HepG2 (cell line): Measurements from ENCODE around the gene OR1J1. TPM values are rescaled to one million over a fixed set of nuclear protein-coding genes. Genes with fewer than 3 reads are reported as not detected.

ENCODE experiments used
- ATAC-seq: fragments of 200-7000 bp; cut with Tn5 transposase; 3 replicates; pipeline ENCODE4 v1.9.1; 2020; ENCODE audit warnings: mild to moderate bottlenecking, moderate library complexity
- BruUV-seq: library from RNA; stranded (reverse); fragments of 400-500 nt; replicated peaks from 2 replicates; lab custom pipeline; 2021; lab: Mats Ljungman, UMichigan
- CTCF ChIA-PET: fragments of 300-600 bp; formaldehyde crosslinking; extraction: SDS; loops from one replicate; lab custom pipeline; 2021; ENCODE audit warnings: low total read pairs, inconsistent platforms, low intra/inter-chr PET ratio; lab: Yijun Ruan, JAX
- POLR2A ChIA-PET: fragments of 350-600 bp; sonication (Branson Sonifier 250); formaldehyde crosslinking; loops from one replicate; lab custom pipeline; 2020; ENCODE audit warnings: antibody characterized with exemption, inconsistent platforms; lab: Yijun Ruan, JAX
- DNase-seq: peaks from one replicate; pipeline ENCODE4 v3.0.0-alpha.2; 2015; ENCODE audit warnings: low spot score
- FAIRE-seq: peaks from 3 replicates; lab custom pipeline; 2011; peaks lifted over from hg19 to GRCh38; lab: Jason Lieb, UNC
- H2AFZ ChIP-seq: one replicate; pipeline ENCODE4 v1.6.1; 2011; ENCODE audit warnings: low read length, inconsistent platforms
- H3K27ac ChIP-seq: fragments of 300-600 bp; 3 replicates; pipeline ENCODE4 v1.8.0; 2011; ENCODE audit warnings: mixed run types, mild to moderate bottlenecking, mixed read lengths, low read length, inconsistent platforms; ENCODE audit not compliant: insufficient read depth; ENCODE audit errors: extremely low read length
- H3K27me3 ChIP-seq, 2 experiments: fragments of 200-600 bp in 1 of 2; 2 replicates in 1 of 2; 3 replicates in 1 of 2; pipeline versions ENCODE4 v1.6.0 to v1.8.0; 2011; ENCODE audit warnings: low read length in 2 of 2, mild to moderate bottlenecking in 2 of 2, moderate library complexity in 2 of 2, inconsistent platforms in 1 of 2; ENCODE audit not compliant: insufficient read depth in 2 of 2, control insufficient read depth in 1 of 2
- H3K36me3 ChIP-seq, 2 experiments: fragments of 200-600 bp in 1 of 2; replicated peaks in 1 of 2; 2 replicates in 1 of 2; 3 replicates in 1 of 2; pipeline versions ENCODE4 v1.5.1 to v1.8.0; 2011; ENCODE audit warnings: low read length in 2 of 2, inconsistent platforms in 1 of 2; ENCODE audit not compliant: insufficient read depth in 2 of 2, control insufficient read depth in 1 of 2
- H3K4me1 ChIP-seq: 2 replicates; pipeline ENCODE4 v1.5.1; 2012; ENCODE audit warnings: low read length, inconsistent platforms; ENCODE audit not compliant: insufficient read depth
- H3K4me2 ChIP-seq: 2 replicates; pipeline ENCODE4 v1.6.0; 2011; ENCODE audit warnings: low read depth, low read length, inconsistent platforms
- H3K4me3 ChIP-seq, 3 experiments: fragments of 200-600 bp in 1 of 3; sonication (generic), shearing (Covaris generic) in 1 of 3; replicated peaks in 1 of 3; 2 replicates each; pipeline ENCODE4 v1.5.1; 2011 to 2016; ENCODE audit warnings: low read length in 3 of 3, inconsistent platforms in 2 of 3, low read depth in 2 of 3, mild to moderate bottlenecking in 2 of 3, control low read depth in 1 of 3, mixed read lengths in 1 of 3; ENCODE audit not compliant: insufficient read depth in 1 of 3
- H3K79me2 ChIP-seq: one replicate; pipeline ENCODE4 v1.6.1; 2011; ENCODE audit warnings: low read length, inconsistent platforms; ENCODE audit not compliant: insufficient read depth
- H3K9ac ChIP-seq: 2 replicates; pipeline ENCODE4 v1.6.0; 2011; ENCODE audit warnings: mild to moderate bottlenecking, low read depth, low read length, inconsistent platforms; ENCODE audit not compliant: insufficient read depth
- H3K9me3 ChIP-seq: 2 replicates; pipeline ENCODE4 v1.5.1; 2012; ENCODE audit warnings: mild to moderate bottlenecking, low read length
- H4K20me1 ChIP-seq: 2 replicates; pipeline ENCODE4 v1.6.0; 2011; ENCODE audit warnings: inconsistent platforms, mild to moderate bottlenecking, low read length, moderate library complexity; ENCODE audit not compliant: insufficient read depth
- AGO2 ChIP-seq: fragments of 200-400 bp; formaldehyde crosslinking; optimal IDR thresholded peaks from 2 replicates; pipeline ENCODE3; 2017; ENCODE audit warnings: mild to moderate bottlenecking, low read depth, low read length, moderate library complexity
- BRCA1 ChIP-seq: sonication (generic); formaldehyde crosslinking; IDR thresholded peaks from 2 replicates; pipeline ENCODE4 v1.4.0; 2020; ENCODE audit warnings: missing genetic modification reagents
- CEBPB ChIP-seq: IDR thresholded peaks from 2 replicates; pipeline ENCODE4 v1.6.1; 2011; ENCODE audit warnings: low read depth, low read length, improper control_type of control experiment, borderline replicate concordance
- CEBPG ChIP-seq: IDR thresholded peaks from 2 replicates; pipeline ENCODE4 v1.6.1; 2016
- CREBL2 ChIP-seq: sonication (generic); formaldehyde crosslinking; IDR thresholded peaks from 2 replicates; pipeline ENCODE4 v1.8.1; 2023; ENCODE audit warnings: missing genetic modification reagents, mild to moderate bottlenecking, borderline replicate concordance
- DNMT3B ChIP-seq: conservative IDR thresholded peaks from 2 replicates; pipeline ENCODE4 v1.6.1; 2016; ENCODE audit warnings: missing biosample characterization, control low read depth
- GTF3A ChIP-seq: sonication (generic); formaldehyde crosslinking; conservative IDR thresholded peaks from 2 replicates; pipeline ENCODE4 v1.4.0; 2020; ENCODE audit warnings: mild to moderate bottlenecking, missing genetic modification reagents
- KDM3A ChIP-seq: IDR thresholded peaks from 2 replicates; pipeline ENCODE4 v1.6.1; 2018; ENCODE audit warnings: low read depth, missing compliant biosample characterization
- KLF6 ChIP-seq: IDR thresholded peaks from 2 replicates; pipeline ENCODE4 v1.8.0; 2016; ENCODE audit warnings: missing biosample characterization, missing genetic modification reagents
- KMT2B ChIP-seq: IDR thresholded peaks from 2 replicates; pipeline ENCODE4 v1.6.1; 2016; ENCODE audit warnings: missing genetic modification reagents, missing compliant biosample characterization
- RBAK ChIP-seq: sonication (generic); formaldehyde crosslinking; IDR thresholded peaks from 2 replicates; pipeline ENCODE4 v1.5.1; 2020; ENCODE audit warnings: mild to moderate bottlenecking, missing genetic modification reagents
- SMYD3 ChIP-seq: sonication (generic); formaldehyde crosslinking; IDR thresholded peaks from 2 replicates; pipeline ENCODE4 v1.8.1; 2023; ENCODE audit warnings: mild to moderate bottlenecking, missing genetic modification reagents
- TMF1 ChIP-seq: sonication (generic); formaldehyde crosslinking; IDR thresholded peaks from 2 replicates; pipeline ENCODE4 v1.8.1; 2022; ENCODE audit warnings: low read depth, missing genetic modification reagents
- YEATS2 ChIP-seq: sonication (generic); formaldehyde crosslinking; IDR thresholded peaks from 2 replicates; pipeline ENCODE4 v1.4.0; 2020; ENCODE audit warnings: missing genetic modification reagents, borderline replicate concordance
- ZFP36L1 ChIP-seq: sonication (generic); formaldehyde crosslinking; IDR thresholded peaks from 2 replicates; pipeline ENCODE4 v1.8.0; 2022; ENCODE audit warnings: mild to moderate bottlenecking, missing genetic modification reagents, moderate library complexity
- ZNF44 ChIP-seq: sonication (generic); formaldehyde crosslinking; IDR thresholded peaks from 2 replicates; pipeline ENCODE4 v1.5.1; 2020; ENCODE audit warnings: mild to moderate bottlenecking, missing genetic modification reagents
- ZSCAN22 ChIP-seq: sonication (generic); formaldehyde crosslinking; IDR thresholded peaks from 2 replicates; pipeline ENCODE4 v1.4.0; 2020; ENCODE audit warnings: mild to moderate bottlenecking, missing genetic modification reagents
- WGBS: methylation state at CpG from one replicate; pipeline ENCODE4 v1.1.6; 2017; ENCODE audit warnings: low lambda C conversion rate; 5-methylcytosine and 5-hydroxymethylcytosine counted together
- in situ Hi-C: cut with HindIII; loops from 2 replicates; pipeline ENCODE4 v1.10.0; 2017; ENCODE audit warnings: low pct_unique_long_range_greater_than_20kb; ENCODE audit not compliant: extremely low pct_ligation_motif_present
- intact Hi-C: fragments of 100-400 bp; cut with micrococcal nuclease; formaldehyde crosslinking; loops from one replicate; pipeline ENCODE4 v1.10.0; 2022; ENCODE audit not compliant: unreplicated experiment
- polyA plus RNA-seq, 8 experiments: library from polyadenylated mRNA; depleted of rRNA in 3 of 8; stranded (reverse) in 7 of 8; unstranded in 1 of 8; fragments of >200 nt; fragmentation: Illumina TruSeq in 4 of 8; extraction: Trizol in 4 of 8; gene quantifications; 2 replicates each; pipeline versions ENCODE4 v1.2.1 to v1.2.3, GENCODE V29; 2011 to 2016; ENCODE audit warnings: low read depth in 4 of 8, missing spikeins in 1 of 8, mixed read lengths in 1 of 8; ENCODE audit not compliant: insufficient read depth in 1 of 8
- total RNA-seq, 5 experiments: library from RNA; depleted of rRNA; stranded (reverse); fragments of >200 nt; fragmentation: Illumina TruSeq; extraction: Trizol; gene quantifications; 2 replicates each; pipeline ENCODE4 v1.2.3, GENCODE V29; 2016; ENCODE audit warnings: low read depth in 1 of 5

Gene OR1J1
- total and polyA plus RNA-seq, 2 of the 13 experiments (the other 11 are each of a cell fraction or from before 2014, with no cell fraction given), result not detected

- peaks cover 0 to 2% of the 10 kb centered on the region in 2 experiments; a peak in 1 of 5 replicates for H3K27me3 ChIP-seq
- no peak for FAIRE-seq
- POLR2A ChIA-PET, result no interaction called here
- CTCF ChIA-PET, result no interaction called here
- H3K27ac ChIP-seq, result no peak within 1 kb of the TSS
- no peaks in the 10 kb centered on the region for H3K79me2 ChIP-seq
- no peaks in the 10 kb centered on the region for H3K9me3 ChIP-seq
- no peak within 1 kb of the TSS for H2AFZ ChIP-seq
- no peak within 1 kb of the TSS for H3K9ac ChIP-seq
- no peak within 1 kb of the TSS for H3K4me3 ChIP-seq
- WGBS, result 48% methylated on average over 4 of the region's 4 CpGs
- H4K20me1 ChIP-seq, result no peaks in the 10 kb centered on the region
- TF ChIP-seq ZNF44 (CRISPR knock-in tag) (no peak), TMF1 (CRISPR knock-in tag) (no peak), AGO2 (no peak), CEBPG (CRISPR knock-in tag) (no peak)
- TF ChIP-seq, all 625 proteins: peak for 0
- BruUV-seq, result no TSS peak
- no peak for DNase-seq
- Histone ChIP-seq H3K36me3 (no peaks in the 10 kb centered on the region), H3K4me1 (no peaks in the 10 kb centered on the region), H3K4me2 (no peak within 1 kb of the TSS)
- no peak for ATAC-seq
- intact Hi-C loops, result no loop called here
- in situ Hi-C loops, result no loop called here
Measured at GRCh38 chr9:122518841-122519240, 41.1 kb upstream of the OR1J1 start, which contains the start of gene OR1J4. Gene OR1J4 (plus strand): TSS chr9:122519141. CDS start chr9:122519141, 0 bp downstream.

- Histone ChIP-seq H3K4me1 (no peaks in the 10 kb centered on the region), H3K27me3 (no peaks in the 10 kb centered on the region; a peak in 1 of 5 replicates), H3K9ac (no peak overlapping the region), H3K79me2 (no peaks in the 10 kb centered on the region), H3K36me3 (no peaks in the 10 kb centered on the region), H4K20me1 (no peaks in the 10 kb centered on the region), H3K4me3 (no peak overlapping the region), H3K27ac (no peak overlapping the region), H3K4me2 (no peak overlapping the region), H3K9me3 (no peaks in the 10 kb centered on the region), H2AFZ (no peak overlapping the region)
- BruUV-seq, result no TSS peak
- ChIA-PET POLR2A (no interaction called here), CTCF (no interaction called here)
- no peak for ATAC-seq
- intact Hi-C loops, result no loop called here
- TF ChIP-seq YEATS2 (no peak), SMYD3 (CRISPR knock-in tag) (no peak), ZSCAN22 (CRISPR knock-in tag) (no peak), CEBPB (no peak), CREBL2 (CRISPR knock-in tag) (no peak), RBAK (CRISPR knock-in tag) (no peak), KDM3A (CRISPR knock-in tag) (no peak), ZFP36L1 (CRISPR knock-in tag) (no peak), DNMT3B (CRISPR knock-in tag) (no peak), GTF3A (no peak), BRCA1 (CRISPR knock-in tag) (no peak), KLF6 (no peak), KMT2B (no peak)
- no peak for FAIRE-seq
- in situ Hi-C loops, result no loop called here
- DNase-seq, result no peak
- WGBS, result 6% methylated on average over 2 of the region's 2 CpGs
Measured at GRCh38 chr9:122518226-122518625, 40.5 kb upstream of the OR1J1 start.
